ENCODE measurements around the gene ARMC9. TPM values are rescaled to one million over a fixed set of nuclear protein-coding genes. Genes with fewer than 3 reads are reported as not detected.
"Not testable (repeated sequence)": the region's sequence is repeated elsewhere in the genome, so short reads cannot be mapped to it uniquely, and the experiment has no call there.

Gene ARMC9
- total and polyA plus RNA-seq, 2 donors (not counting 3 experiments of a cell fraction or from before 2014, with no cell fraction given) = 16.4 to 24.2 TPM

- DNase-seq (ENCODE audit: low read depth, low spot score); H2AFZ ChIP-seq (ENCODE audit: low read depth, low read length); H3K79me2 ChIP-seq (ENCODE audit: control insufficient read depth, insufficient read depth, low read length); POLR2A ChIA-PET; H3K4me1 ChIP-seq (ENCODE audit: control insufficient read depth, extremely low read depth, insufficient read depth, low read length); H3K9me1 ChIP-seq (replicated peaks; ENCODE audit: control insufficient read depth, extremely low read depth, insufficient read depth, low read length); FAIRE-seq; dilution Hi-C loops (cut with MboI; ENCODE audit: extremely low pct_ligation_motif_present, low sequenced_read_pairs); H3K4me3 ChIP-seq (replicated peaks in 1 of 3; ENCODE audit: insufficient read depth in 1 of 3, low read depth in 1 of 3, low read length in 3 of 3); BruUV-seq (replicated peaks); H4K20me1 ChIP-seq (replicated peaks; ENCODE audit: control insufficient read depth, extremely low read depth, insufficient read depth, low read length); H3K27me3 ChIP-seq (ENCODE audit: control insufficient read depth in 2 of 2, insufficient read depth in 2 of 2, low read length in 2 of 2); intact Hi-C loops (cut with micrococcal nuclease); H3K36me3 ChIP-seq (ENCODE audit: control insufficient read depth in 2 of 2, extremely low read depth in 1 of 2, insufficient read depth in 2 of 2, low read length in 2 of 2); H3K4me2 ChIP-seq (ENCODE audit: insufficient read depth, low read length); H3K9me3 ChIP-seq (replicated peaks; ENCODE audit: control insufficient read depth, insufficient read depth, low read length); H3K27ac ChIP-seq (ENCODE audit: insufficient read depth, low read depth, low read length); H3K9ac ChIP-seq (replicated peaks; ENCODE audit: extremely low read depth, insufficient read depth, low read length): not testable (repeated sequence)
- CTCF ChIA-PET = interaction anchor here (0.9 to 6.6 kb wide), 5 partner anchors 110 to 304 kb away, joined by 4 to 77 read pairs (median 17); no protein-coding TSS in a partner anchor
These were observed 209.9 kb downstream of the ARMC9 start for GRCh38 chr2:231408304-231408703.

- no peak for FAIRE-seq
- no peak overlapping the region for H3K9ac ChIP-seq (replicated peaks; ENCODE audit: extremely low read depth, insufficient read depth, low read length)
- no peak overlapping the region for H3K4me2 ChIP-seq (ENCODE audit: insufficient read depth, low read length)
- H3K79me2 ChIP-seq (ENCODE audit: control insufficient read depth, insufficient read depth, low read length) = no peaks in the 10 kb centered on the region
- peaks cover 3% of the 10 kb centered on the region for H3K4me1 ChIP-seq (ENCODE audit: control insufficient read depth, extremely low read depth, insufficient read depth, low read length)
- H3K27ac ChIP-seq (ENCODE audit: insufficient read depth, low read depth, low read length) = no peak overlapping the region
- no peaks in the 10 kb centered on the region for H3K36me3 ChIP-seq (ENCODE audit: control insufficient read depth in 2 of 2, extremely low read depth in 1 of 2, insufficient read depth in 2 of 2, low read length in 2 of 2)
- H2AFZ ChIP-seq (ENCODE audit: low read depth, low read length) = no peak overlapping the region
- ChIA-PET CTCF (interaction anchor here (0.8 to 5.4 kb wide), 5 partner anchors 9 to 306 kb away, joined by 3 to 70 read pairs (median 7); no protein-coding TSS in a partner anchor), POLR2A (no interaction called here)
- no peaks in the 10 kb centered on the region for H4K20me1 ChIP-seq (replicated peaks; ENCODE audit: control insufficient read depth, extremely low read depth, insufficient read depth, low read length)
- BruUV-seq (replicated peaks) = no TSS peak
- H3K4me3 ChIP-seq (replicated peaks in 1 of 3; ENCODE audit: insufficient read depth in 1 of 3, low read depth in 1 of 3, low read length in 3 of 3) = no peak overlapping the region
- H3K9me1 ChIP-seq (replicated peaks; ENCODE audit: control insufficient read depth, extremely low read depth, insufficient read depth, low read length) = no peaks in the 10 kb centered on the region
- no peaks in the 10 kb centered on the region for H3K9me3 ChIP-seq (replicated peaks; ENCODE audit: control insufficient read depth, insufficient read depth, low read length)
- TF ChIP-seq FOS (IDR thresholded peaks at IDR 0.05; ENCODE audit: borderline replicate concordance, insufficient read depth, low read length) (no peak), JUN (IDR thresholded peaks at IDR 0.05; ENCODE audit: borderline replicate concordance, insufficient read depth, insufficient read length, low read depth) (no peak), EZH2 (IDR thresholded peaks at IDR 0.05; ENCODE audit: borderline replicate concordance, low read depth, low read length, severe bottlenecking) (no peak), GATA2 (IDR thresholded peaks at IDR 0.05; ENCODE audit: insufficient read depth, insufficient read length, low read depth, low read length) (no peak), POLR2AphosphoS5 (IDR thresholded peaks at IDR 0.05; ENCODE audit: insufficient read depth, low read depth, low read length) (no peak), POLR2A (IDR thresholded peaks at IDR 0.05; ENCODE audit: low read depth, low read length) (no peak), MYC (IDR thresholded peaks at IDR 0.05; ENCODE audit: low read depth, low read length) (no peak)
- TF ChIP-seq, protein P1, sequence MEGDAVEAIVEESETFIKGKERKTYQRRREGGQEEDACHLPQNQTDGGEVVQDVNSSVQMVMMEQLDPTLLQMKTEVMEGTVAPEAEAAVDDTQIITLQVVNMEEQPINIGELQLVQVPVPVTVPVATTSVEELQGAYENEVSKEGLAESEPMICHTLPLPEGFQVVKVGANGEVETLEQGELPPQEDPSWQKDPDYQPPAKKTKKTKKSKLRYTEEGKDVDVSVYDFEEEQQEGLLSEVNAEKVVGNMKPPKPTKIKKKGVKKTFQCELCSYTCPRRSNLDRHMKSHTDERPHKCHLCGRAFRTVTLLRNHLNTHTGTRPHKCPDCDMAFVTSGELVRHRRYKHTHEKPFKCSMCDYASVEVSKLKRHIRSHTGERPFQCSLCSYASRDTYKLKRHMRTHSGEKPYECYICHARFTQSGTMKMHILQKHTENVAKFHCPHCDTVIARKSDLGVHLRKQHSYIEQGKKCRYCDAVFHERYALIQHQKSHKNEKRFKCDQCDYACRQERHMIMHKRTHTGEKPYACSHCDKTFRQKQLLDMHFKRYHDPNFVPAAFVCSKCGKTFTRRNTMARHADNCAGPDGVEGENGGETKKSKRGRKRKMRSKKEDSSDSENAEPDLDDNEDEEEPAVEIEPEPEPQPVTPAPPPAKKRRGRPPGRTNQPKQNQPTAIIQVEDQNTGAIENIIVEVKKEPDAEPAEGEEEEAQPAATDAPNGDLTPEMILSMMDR (IDR thresholded peaks at IDR 0.05; ENCODE audit: extremely low read depth in 1 of 2, insufficient read depth in 1 of 2, low read depth in 1 of 2, low read length in 2 of 2) = no peak
- TF ChIP-seq, protein P2, sequence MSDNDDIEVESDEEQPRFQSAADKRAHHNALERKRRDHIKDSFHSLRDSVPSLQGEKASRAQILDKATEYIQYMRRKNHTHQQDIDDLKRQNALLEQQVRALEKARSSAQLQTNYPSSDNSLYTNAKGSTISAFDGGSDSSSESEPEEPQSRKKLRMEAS (IDR thresholded peaks at IDR 0.05; ENCODE audit: insufficient read depth, insufficient read length) = no peak
- dilution Hi-C loops (cut with MboI; ENCODE audit: extremely low pct_ligation_motif_present, low sequenced_read_pairs) = no loop called here
- intact Hi-C loops (cut with micrococcal nuclease) = no loop called here
- no peak for DNase-seq (ENCODE audit: low read depth, low spot score)
- no peaks in the 10 kb centered on the region for H3K27me3 ChIP-seq (ENCODE audit: control insufficient read depth in 2 of 2, insufficient read depth in 2 of 2, low read length in 2 of 2)
These were observed 211.3 kb downstream of the ARMC9 start for GRCh38 chr2:231409776-231410175.

All from endothelial cell of umbilical vein (primary cell).